Lower leg skin (tissue), 3 donors: ENCODE measurements around the gene PLAU.

ENCODE experiments used
- POLR2A ChIP-seq, 2 donors: fragments of 450-650 bp; IDR thresholded peaks; one replicate each; pipeline ENCODE4 v1.6.1; 2016 to 2017; ENCODE audit warnings: antibody characterized with exemption in 2 of 2, mild to moderate bottlenecking in 1 of 2, moderate library complexity in 1 of 2
- TF ChIP-seq, protein P1 (sequence below), 3 donors: fragments of 450-650 bp; IDR thresholded peaks; one replicate each; pipeline ENCODE4 v1.5.1; 2016; ENCODE audit warnings: antibody characterized with exemption in 3 of 3, mild to moderate bottlenecking in 3 of 3, moderate library complexity in 2 of 3

DNA sequence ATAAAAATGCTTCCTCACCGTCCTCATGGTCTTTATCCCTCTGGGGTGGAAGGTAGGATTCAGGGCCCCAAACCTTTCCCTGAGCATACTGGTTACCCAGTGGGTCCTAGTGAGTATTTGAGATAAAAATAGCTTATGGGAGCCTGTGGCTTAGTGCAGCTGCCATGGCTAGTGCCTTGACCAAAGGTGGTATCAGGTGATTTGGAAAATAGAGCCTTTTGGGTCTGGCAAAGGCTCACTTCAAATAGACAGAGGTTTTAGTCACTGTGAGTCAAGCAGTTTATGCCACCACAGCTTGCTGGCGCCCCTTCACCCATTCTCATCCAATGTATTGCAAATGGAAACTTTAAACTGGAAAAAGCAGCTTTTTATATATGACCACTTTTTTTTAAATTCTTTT lies 30.4 kb downstream of the PLAU start:
- TF ChIP-seq POLR2A (IDR thresholded peaks at IDR 0.05) = no peak
- TF ChIP-seq, protein P1, sequence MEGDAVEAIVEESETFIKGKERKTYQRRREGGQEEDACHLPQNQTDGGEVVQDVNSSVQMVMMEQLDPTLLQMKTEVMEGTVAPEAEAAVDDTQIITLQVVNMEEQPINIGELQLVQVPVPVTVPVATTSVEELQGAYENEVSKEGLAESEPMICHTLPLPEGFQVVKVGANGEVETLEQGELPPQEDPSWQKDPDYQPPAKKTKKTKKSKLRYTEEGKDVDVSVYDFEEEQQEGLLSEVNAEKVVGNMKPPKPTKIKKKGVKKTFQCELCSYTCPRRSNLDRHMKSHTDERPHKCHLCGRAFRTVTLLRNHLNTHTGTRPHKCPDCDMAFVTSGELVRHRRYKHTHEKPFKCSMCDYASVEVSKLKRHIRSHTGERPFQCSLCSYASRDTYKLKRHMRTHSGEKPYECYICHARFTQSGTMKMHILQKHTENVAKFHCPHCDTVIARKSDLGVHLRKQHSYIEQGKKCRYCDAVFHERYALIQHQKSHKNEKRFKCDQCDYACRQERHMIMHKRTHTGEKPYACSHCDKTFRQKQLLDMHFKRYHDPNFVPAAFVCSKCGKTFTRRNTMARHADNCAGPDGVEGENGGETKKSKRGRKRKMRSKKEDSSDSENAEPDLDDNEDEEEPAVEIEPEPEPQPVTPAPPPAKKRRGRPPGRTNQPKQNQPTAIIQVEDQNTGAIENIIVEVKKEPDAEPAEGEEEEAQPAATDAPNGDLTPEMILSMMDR (IDR thresholded peaks at IDR 0.05) = no peak
